Progenitor cell of endocrine pancreas (in vitro differentiated cells): Measurements from ENCODE around the gene CHL1. TPM values are rescaled to one million over a fixed set of nuclear protein-coding genes. Genes with fewer than 3 reads are reported as not detected.

ENCODE experiments used
- DNase-seq: peaks from one replicate; pipeline ENCODE4 v3.0.0; 2021; ENCODE audit warnings: low spot score; ENCODE audit not compliant: unreplicated experiment
- H3K27ac Mint-ChIP-seq: 2 replicates; pipeline ENCODE4 v1.8.0; 2021; ENCODE audit warnings: mild to moderate bottlenecking, moderate library complexity, mixed read lengths
- H3K27me3 Mint-ChIP-seq: 2 replicates; pipeline ENCODE4 v1.8.0; 2021; ENCODE audit warnings: mixed read lengths
- H3K36me3 Mint-ChIP-seq: 2 replicates; pipeline ENCODE4 v1.8.0; 2022; ENCODE audit warnings: mixed read lengths; ENCODE audit not compliant: insufficient read depth
- H3K4me1 Mint-ChIP-seq: 2 replicates; pipeline ENCODE4 v1.8.0; 2021; ENCODE audit warnings: low read depth, mixed read lengths
- H3K4me3 Mint-ChIP-seq: 2 replicates; pipeline ENCODE4 v1.8.0; 2021; ENCODE audit warnings: low read depth, mild to moderate bottlenecking, moderate library complexity, mixed read lengths
- H3K9me3 Mint-ChIP-seq: 2 replicates; pipeline ENCODE4 v1.8.0; 2021; ENCODE audit warnings: low read depth, mixed read lengths
- total RNA-seq: library from RNA; stranded (reverse); gene quantifications from 2 replicates; pipeline ENCODE4 v1.2.1, GENCODE V29; 2021
- TF ChIP-seq, protein P1 (sequence below): fragments of 200-600 bp; sonication (generic); IDR thresholded peaks from one replicate; pipeline ENCODE4 v1.5.0; 2021; ENCODE audit warnings: antibody characterized with exemption, mild to moderate bottlenecking; ENCODE audit not compliant: unreplicated experiment

Gene CHL1
- total RNA-seq, 1 donor from 2014 or later: 24.7 TPM

DNA sequence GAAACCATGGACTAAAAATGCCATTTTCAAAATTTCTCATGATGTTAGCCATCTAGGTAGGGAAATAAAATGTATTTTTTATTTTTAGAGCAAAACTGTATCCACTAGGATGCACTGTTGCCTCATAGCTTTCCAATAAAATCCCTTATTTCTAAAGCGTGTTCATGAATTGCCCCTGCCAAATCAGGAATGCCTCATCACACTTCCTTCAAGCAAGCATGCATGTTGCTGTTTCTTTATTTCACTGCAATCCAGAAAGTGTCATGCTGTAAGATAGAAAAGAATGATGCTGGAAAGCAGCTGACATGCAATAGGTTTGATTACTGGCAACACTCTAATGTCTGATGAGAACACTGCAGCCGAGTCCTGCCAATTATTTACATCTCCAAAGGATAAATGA is 239.5 kb downstream of the CHL1 start:
- no peaks in the 10 kb centered on the region for H3K4me1 Mint-ChIP-seq

DNA sequence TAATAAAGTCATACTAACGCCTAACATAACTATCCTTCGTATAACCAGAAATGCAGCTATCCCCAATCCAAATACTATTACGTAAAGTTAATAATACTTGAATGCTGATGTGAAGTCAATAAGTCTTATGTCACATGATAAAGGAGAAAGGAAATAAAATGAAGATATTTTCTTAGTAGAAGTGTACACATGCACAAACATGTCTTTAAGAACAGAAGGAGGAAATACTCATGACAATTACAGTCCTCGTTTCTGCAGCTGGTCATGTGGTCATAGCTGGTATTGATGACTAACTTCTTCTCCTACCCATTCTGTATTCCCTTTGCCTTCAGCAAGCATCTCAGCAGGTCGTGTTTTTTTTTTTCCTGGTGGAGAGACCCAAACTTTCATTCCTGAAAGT is 244.3 kb downstream of the CHL1 start:
- H3K27ac Mint-ChIP-seq: no peak overlapping the region
- DNase-seq: no peak
- TF ChIP-seq, protein P1, sequence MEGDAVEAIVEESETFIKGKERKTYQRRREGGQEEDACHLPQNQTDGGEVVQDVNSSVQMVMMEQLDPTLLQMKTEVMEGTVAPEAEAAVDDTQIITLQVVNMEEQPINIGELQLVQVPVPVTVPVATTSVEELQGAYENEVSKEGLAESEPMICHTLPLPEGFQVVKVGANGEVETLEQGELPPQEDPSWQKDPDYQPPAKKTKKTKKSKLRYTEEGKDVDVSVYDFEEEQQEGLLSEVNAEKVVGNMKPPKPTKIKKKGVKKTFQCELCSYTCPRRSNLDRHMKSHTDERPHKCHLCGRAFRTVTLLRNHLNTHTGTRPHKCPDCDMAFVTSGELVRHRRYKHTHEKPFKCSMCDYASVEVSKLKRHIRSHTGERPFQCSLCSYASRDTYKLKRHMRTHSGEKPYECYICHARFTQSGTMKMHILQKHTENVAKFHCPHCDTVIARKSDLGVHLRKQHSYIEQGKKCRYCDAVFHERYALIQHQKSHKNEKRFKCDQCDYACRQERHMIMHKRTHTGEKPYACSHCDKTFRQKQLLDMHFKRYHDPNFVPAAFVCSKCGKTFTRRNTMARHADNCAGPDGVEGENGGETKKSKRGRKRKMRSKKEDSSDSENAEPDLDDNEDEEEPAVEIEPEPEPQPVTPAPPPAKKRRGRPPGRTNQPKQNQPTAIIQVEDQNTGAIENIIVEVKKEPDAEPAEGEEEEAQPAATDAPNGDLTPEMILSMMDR: no peak
- H3K4me3 Mint-ChIP-seq: no peak overlapping the region
- peaks cover 12% of the 10 kb centered on the region for H3K9me3 Mint-ChIP-seq
- no peaks in the 10 kb centered on the region for H3K27me3 Mint-ChIP-seq
- H3K36me3 Mint-ChIP-seq: no peaks in the 10 kb centered on the region
- no peaks in the 10 kb centered on the region for H3K4me1 Mint-ChIP-seq

More for the DNA sequence above, 239.5 kb downstream of the CHL1 start:
- Mint-ChIP-seq H3K27me3 (no peaks in the 10 kb centered on the region), H3K4me3 (no peak overlapping the region), H3K36me3 (no peaks in the 10 kb centered on the region), H3K27ac (no peak overlapping the region), H3K9me3 (no peaks in the 10 kb centered on the region)
- TF ChIP-seq, protein P1: no peak
- no peak for DNase-seq

DNA sequence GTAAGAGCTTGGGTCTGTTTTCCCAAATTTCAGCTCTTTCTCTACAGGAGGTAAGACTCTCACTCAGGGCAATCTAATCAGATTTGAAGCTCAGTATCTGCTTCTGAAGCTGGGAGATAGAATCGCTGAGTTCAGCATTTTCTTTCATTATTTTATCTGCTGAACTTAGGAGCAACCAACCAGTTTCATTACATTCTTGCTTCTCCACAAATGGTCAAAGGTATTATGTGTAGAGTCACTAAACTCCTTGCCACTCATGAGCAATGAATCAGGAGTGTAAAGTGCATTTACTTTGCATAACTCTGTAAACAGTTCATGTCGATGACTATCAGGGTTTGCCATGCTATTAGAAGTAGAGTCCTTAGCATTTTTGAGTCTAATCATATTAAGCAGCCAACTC is 249.4 kb downstream of the CHL1 start:
- H3K4me1 Mint-ChIP-seq: no peaks in the 10 kb centered on the region
- no peak overlapping the region for H3K27ac Mint-ChIP-seq
- H3K27me3 Mint-ChIP-seq: no peaks in the 10 kb centered on the region
- peaks cover 12% of the 10 kb centered on the region for H3K9me3 Mint-ChIP-seq
- H3K36me3 Mint-ChIP-seq: no peaks in the 10 kb centered on the region
- no peak for DNase-seq
- H3K4me3 Mint-ChIP-seq: no peak overlapping the region
- TF ChIP-seq, protein P1: no peak

DNA sequence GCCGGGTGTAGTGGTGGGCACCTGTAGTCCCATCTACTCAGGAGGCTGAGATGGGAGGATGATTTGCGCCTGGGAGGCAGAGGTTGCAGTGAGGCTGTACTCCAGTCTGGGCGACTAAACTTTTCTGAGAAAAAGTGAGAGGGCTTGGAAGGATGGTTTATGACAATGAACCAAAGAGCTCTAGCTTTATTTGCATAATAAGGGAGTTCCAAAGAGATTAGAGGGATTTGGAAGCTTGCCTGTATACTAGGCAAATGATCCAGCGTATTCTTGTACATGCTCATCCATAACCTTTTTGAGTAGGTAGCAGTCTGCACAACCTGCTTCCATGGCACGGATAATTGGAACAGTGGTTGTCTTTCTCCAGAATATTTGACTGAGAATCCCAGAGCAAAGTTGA is 251.1 kb downstream of the CHL1 start:
- Mint-ChIP-seq H3K9me3 (peaks cover 7% of the 10 kb centered on the region), H3K27ac (no peak overlapping the region), H3K4me3 (no peak overlapping the region), H3K27me3 (no peaks in the 10 kb centered on the region), H3K36me3 (no peaks in the 10 kb centered on the region), H3K4me1 (no peaks in the 10 kb centered on the region)
- TF ChIP-seq, protein P1: no peak
- no peak for DNase-seq

DNA sequence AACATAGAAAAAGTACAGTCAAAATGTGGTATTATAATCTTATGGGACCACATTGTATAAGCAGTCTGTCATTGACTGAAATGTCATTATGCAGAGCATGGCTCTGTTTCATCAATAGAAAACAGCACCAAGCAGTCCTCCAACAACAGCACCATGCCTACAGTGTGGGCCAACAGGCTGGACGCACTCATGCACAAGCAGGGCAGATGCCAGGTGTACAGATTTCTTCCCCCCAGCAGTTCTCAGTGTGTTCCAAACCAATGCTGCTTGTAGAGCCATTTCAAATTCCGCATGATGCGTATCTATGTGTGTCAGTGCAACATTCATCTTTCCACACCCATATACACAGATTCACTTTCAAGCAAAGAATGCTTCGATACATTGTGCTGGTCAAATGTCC is 253.1 kb downstream of the CHL1 start:
- H3K27me3 Mint-ChIP-seq: no peaks in the 10 kb centered on the region
- H3K9me3 Mint-ChIP-seq: peaks cover 6% of the 10 kb centered on the region
- H3K4me3 Mint-ChIP-seq: no peak overlapping the region
- no peaks in the 10 kb centered on the region for H3K36me3 Mint-ChIP-seq
- TF ChIP-seq, protein P1: no peak
- no peaks in the 10 kb centered on the region for H3K4me1 Mint-ChIP-seq
- no peak overlapping the region for H3K27ac Mint-ChIP-seq
- no peak for DNase-seq
